ENCODE measurements around the gene RFC1.
"Not testable (repeated sequence)": the region's sequence is repeated elsewhere in the genome, so short reads cannot be mapped to it uniquely, and the experiment has no call there.

RFC1 gene, protein sequence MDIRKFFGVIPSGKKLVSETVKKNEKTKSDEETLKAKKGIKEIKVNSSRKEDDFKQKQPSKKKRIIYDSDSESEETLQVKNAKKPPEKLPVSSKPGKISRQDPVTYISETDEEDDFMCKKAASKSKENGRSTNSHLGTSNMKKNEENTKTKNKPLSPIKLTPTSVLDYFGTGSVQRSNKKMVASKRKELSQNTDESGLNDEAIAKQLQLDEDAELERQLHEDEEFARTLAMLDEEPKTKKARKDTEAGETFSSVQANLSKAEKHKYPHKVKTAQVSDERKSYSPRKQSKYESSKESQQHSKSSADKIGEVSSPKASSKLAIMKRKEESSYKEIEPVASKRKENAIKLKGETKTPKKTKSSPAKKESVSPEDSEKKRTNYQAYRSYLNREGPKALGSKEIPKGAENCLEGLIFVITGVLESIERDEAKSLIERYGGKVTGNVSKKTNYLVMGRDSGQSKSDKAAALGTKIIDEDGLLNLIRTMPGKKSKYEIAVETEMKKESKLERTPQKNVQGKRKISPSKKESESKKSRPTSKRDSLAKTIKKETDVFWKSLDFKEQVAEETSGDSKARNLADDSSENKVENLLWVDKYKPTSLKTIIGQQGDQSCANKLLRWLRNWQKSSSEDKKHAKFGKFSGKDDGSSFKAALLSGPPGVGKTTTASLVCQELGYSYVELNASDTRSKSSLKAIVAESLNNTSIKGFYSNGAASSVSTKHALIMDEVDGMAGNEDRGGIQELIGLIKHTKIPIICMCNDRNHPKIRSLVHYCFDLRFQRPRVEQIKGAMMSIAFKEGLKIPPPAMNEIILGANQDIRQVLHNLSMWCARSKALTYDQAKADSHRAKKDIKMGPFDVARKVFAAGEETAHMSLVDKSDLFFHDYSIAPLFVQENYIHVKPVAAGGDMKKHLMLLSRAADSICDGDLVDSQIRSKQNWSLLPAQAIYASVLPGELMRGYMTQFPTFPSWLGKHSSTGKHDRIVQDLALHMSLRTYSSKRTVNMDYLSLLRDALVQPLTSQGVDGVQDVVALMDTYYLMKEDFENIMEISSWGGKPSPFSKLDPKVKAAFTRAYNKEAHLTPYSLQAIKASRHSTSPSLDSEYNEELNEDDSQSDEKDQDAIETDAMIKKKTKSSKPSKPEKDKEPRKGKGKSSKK

GRCh38 chr4:39365830-39366771, at the start of gene RFC1:
TSS of gene RFC1 (minus strand) at chr4:39366362. CDS start at chr4:39366241, 121 bp downstream.
- DNase-seq: peak; percentile 60 to 91

- DNase-seq: no peak
Measured at GRCh38 chr4:39415678-39416283, 49.6 kb upstream of the RFC1 start.

DNA sequence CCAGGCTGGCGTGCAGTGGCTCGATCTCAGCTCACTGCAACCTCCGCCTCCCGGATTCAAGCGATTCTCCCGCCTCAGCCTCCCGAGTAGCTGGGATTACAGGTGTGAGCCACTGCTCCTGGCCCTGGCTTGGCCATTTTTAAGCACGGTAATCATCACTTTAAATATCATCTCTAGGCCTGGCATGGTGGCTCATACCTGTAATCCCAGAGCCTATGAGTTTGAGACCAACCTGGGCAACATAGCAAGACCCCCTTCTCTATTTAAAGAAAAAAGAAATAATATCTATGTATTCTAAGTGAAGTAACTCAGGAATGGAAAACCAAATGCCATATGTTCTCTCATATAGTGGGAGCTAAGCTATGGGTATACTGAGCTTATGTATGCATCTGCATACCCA, 45.4 kb upstream of the RFC1 start:
- DNase-seq: not testable (repeated sequence)

DNA sequence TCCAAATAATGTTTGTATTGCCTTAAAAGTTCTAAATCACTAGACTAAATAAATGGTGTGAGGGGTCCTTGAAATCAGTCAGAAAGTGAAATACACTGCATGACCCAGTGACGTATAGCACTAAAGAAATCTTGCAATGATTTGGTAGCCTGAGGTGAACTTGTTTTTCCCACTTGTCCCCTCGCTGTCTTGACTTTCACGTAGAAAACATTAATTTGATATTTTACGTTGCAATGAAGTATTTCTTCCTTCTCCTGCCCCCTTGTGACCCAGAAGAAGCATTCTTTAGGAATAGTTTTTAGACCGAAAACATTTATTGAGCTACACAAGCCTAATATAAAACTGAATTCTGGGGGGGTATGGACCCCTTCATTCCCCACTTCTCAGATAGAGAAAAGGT, 44.3 kb upstream of the RFC1 start:
- no peak for DNase-seq

DNA sequence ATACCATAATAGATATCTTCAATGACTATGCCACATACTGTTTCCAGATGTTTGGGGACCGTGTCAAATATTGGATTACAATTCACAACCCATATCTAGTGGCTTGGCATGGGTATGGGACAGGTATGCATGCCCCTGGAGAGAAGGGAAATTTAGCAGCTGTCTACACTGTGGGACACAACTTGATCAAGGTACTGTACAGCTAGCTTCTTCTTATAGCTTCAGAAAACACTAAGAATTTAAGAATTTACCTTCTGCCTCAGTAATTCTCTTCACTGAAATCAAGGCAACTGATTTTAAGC, 41.4 kb upstream of the RFC1 start:
- DNase-seq: no peak

- DNase-seq: no peak
Measured at GRCh38 chr4:39406763-39407583, 40.8 kb upstream of the RFC1 start, which contains the start of gene KLB. TSS of gene KLB (plus strand) at chr4:39406930. CDS start at chr4:39406950, 20 bp downstream.

- DNase-seq: not testable (repeated sequence)
Measured at GRCh38 chr4:39401640-39402039, 35.5 kb upstream of the RFC1 start.

GRCh38 chr4:39394706-39395105, 28.5 kb upstream of the RFC1 start:
- no peak for DNase-seq

GRCh38 chr4:39390603-39391002, 24.4 kb upstream of the RFC1 start:
- no peak for DNase-seq

GRCh38 chr4:39384563-39384962, 18.4 kb upstream of the RFC1 start:
- DNase-seq: no peak

GRCh38 chr4:39383690-39384089, 17.5 kb upstream of the RFC1 start:
- DNase-seq: no peak

DNA sequence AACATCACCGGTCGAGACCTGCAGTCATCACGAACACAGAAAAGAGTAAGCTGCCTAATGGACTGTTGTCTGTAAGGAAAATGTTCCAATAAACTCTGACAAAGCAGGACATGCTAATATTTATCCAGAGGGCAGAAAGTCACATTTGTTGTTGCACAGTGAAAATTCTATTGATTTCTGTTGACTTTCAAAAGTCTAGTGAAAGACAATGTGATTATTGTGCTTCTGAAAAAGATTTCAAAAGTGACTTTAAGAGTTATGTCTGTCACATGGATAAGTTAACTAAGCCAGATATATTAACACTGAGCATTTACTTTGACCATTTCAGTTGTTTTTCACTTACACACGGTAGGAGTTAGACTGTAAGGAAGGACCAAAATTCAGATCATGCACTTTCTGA, 9.3 kb upstream of the RFC1 start:
- no peak for DNase-seq

GRCh38 chr4:39371209-39371608, 5.0 kb upstream of the RFC1 start:
- DNase-seq: not testable (repeated sequence)

- DNase-seq: no peak
Measured at GRCh38 chr4:39369301-39369700, 3.1 kb upstream of the RFC1 start.

- no peak for DNase-seq
Measured at GRCh38 chr4:39367166-39367565, 1.0 kb upstream of the RFC1 start.

GRCh38 chr4:39365360-39365759, 802 bp downstream of the RFC1 start:
- DNase-seq: no peak

DNA sequence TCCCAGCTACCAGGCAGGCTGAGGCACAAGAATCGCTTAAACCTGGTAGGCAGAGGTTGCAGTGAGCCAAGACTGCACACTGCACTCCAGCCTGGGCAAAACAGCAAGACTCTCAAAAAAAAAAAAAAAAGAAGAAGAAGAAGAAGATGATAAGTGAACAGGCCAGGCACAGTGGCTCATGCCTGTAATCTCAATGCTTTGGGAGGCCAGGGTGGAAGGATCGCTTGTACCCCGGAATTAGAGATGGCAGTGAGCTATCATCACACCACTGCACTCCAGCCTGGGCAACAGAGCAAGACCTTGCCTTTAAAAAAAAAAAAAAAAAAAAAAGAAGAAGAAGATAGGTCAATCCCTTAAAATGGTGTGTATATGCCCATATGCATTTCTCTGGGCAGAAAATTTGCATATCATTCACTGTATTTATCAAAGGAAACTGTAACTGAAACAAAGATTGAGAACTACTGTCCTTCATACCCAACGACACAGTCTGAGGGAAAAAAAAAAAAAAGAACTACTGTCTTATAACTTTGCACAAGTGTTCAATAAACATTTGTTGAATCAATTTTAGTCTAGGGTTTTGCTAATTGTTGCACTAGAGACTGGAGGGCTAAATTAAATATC, 2.3 kb downstream of the RFC1 start:
- no peak for DNase-seq

GRCh38 chr4:39362827-39363226, 3.3 kb downstream of the RFC1 start:
- no peak for DNase-seq

DNA sequence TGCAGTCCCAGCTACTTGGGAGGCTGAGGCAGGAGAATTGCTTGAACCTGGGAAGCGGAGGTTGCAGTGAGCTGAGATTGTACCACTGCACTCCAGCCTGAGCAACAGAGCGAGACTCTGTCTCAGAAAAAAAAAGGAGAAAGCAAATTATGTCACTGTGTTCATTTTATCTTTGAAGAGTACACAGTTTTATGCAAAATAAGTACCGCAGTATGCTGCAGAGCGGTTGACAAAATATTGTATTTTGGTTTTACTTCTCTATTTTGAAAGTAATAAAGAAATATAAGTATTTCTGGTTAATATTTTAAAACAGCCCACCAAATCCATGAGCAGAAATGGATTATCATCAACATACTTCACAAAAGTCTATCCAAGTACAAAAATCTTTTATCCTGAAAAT, 5.6 kb downstream of the RFC1 start:
- DNase-seq: not testable (repeated sequence)

DNA sequence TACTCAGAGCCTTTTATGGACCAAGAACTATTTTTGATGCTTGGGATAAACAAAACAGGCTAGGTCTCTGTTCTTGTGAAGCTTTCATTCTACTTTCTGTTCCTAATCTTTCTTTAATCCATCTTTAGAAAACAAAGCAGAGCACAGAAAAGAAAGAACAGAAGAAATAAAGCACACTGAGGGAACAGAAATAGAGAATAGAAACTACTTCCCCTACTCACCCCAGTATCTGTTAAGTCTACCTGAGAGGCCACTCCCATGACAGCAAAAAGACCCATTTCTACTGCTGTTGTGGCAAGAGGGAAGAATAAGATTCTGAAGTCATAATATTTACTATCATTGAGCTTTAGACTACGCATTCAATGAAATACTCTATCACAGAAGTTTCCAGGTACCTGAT, 9.2 kb downstream of the RFC1 start:
- DNase-seq: no peak

- no peak for DNase-seq
Measured at GRCh38 chr4:39354254-39354552, 12.0 kb downstream of the RFC1 start.
